GM12878 (cell line): ENCODE results near the gene NUBPL. TPM values are rescaled to one million over a fixed set of nuclear protein-coding genes. Genes with fewer than 3 reads are reported as not detected.

Experiments
- ATAC-seq: fragments of 200-7000 bp; cut with Tn5 transposase; 3 replicates; pipeline ENCODE4 v1.9.1; 2020; ENCODE audit warnings: mild to moderate bottlenecking, moderate library complexity
- BruUV-seq: library from RNA; stranded (reverse); fragments of 400-500 nt; replicated peaks from 2 replicates; lab custom pipeline; 2021; lab: Mats Ljungman, UMichigan
- CTCF ChIA-PET: fragments of 300-600 bp; sonication (Branson Sonifier 250); formaldehyde crosslinking; extraction: SDS; loops from one replicate; lab custom pipeline; 2021; ENCODE audit warnings: inconsistent platforms; lab: Yijun Ruan, JAX
- POLR2A ChIA-PET: fragments of 350-600 bp; formaldehyde crosslinking; extraction: SDS; loops from one replicate; lab custom pipeline; 2021; ENCODE audit warnings: inconsistent platforms; lab: Charles Lee
- RAD21 ChIA-PET: fragments of 300-600 bp; sonication (Branson Sonifier 250); formaldehyde crosslinking; loops from one replicate; lab custom pipeline; 2023; ENCODE audit warnings: antibody characterized with exemption; ENCODE audit not compliant: unreplicated experiment; lab: Charles Lee
- SMC1A ChIA-PET: fragments of 300-600 bp; sonication (Branson Sonifier 250); formaldehyde crosslinking; loops from one replicate; lab custom pipeline; 2023; ENCODE audit not compliant: unreplicated experiment, uncharacterized antibody; lab: Charles Lee
- DNase-seq: peaks from one replicate; pipeline ENCODE4 v3.0.0-alpha.2; 2011; ENCODE audit warnings: low read depth, low spot score
- FAIRE-seq: peaks from 3 replicates; lab custom pipeline; 2011; peaks lifted over from hg19 to GRCh38; lab: Jason Lieb, UNC
- H2AFZ ChIP-seq: 2 replicates; pipeline ENCODE4 v1.6.0; 2011; ENCODE audit warnings: low read depth, low read length, control low read depth; ENCODE audit not compliant: control insufficient read depth
- H3K27ac ChIP-seq: 2 replicates; pipeline ENCODE4 v1.5.1; 2011; ENCODE audit warnings: control low read depth; ENCODE audit not compliant: control insufficient read depth, insufficient read depth
- H3K27me3 ChIP-seq, 2 experiments: replicated peaks in 1 of 2; 2 replicates each; pipeline versions ENCODE4 v1.6.0 to v1.6.1; 2011; ENCODE audit warnings: low read length in 1 of 2; ENCODE audit not compliant: control insufficient read depth in 2 of 2, insufficient read depth in 2 of 2
- H3K36me3 ChIP-seq, 2 experiments: 2 replicates each; pipeline ENCODE4 v1.5.1; 2011; ENCODE audit warnings: low read length in 1 of 2; ENCODE audit not compliant: control insufficient read depth in 2 of 2, insufficient read depth in 2 of 2
- H3K4me1 ChIP-seq: 2 replicates; pipeline ENCODE4 v1.6.1; 2011; ENCODE audit warnings: mild to moderate bottlenecking, low read length, moderate library complexity, mixed read lengths; ENCODE audit not compliant: control insufficient read depth, insufficient read depth
- H3K4me2 ChIP-seq: 2 replicates; pipeline ENCODE4 v1.6.0; 2011; ENCODE audit warnings: control low read depth; ENCODE audit not compliant: control insufficient read depth, insufficient read depth
- H3K4me3 ChIP-seq: fragments of 200-600 bp; sonication (generic); 2 replicates; pipeline ENCODE4 v1.5.1; 2016
- H3K79me2 ChIP-seq: 2 replicates; pipeline ENCODE4 v1.6.0; 2011; ENCODE audit warnings: low read length; ENCODE audit not compliant: control insufficient read depth, insufficient read depth
- H3K9ac ChIP-seq: 2 replicates; pipeline ENCODE4 v1.8.0; 2011; ENCODE audit warnings: low read length, control low read depth, mixed read lengths; ENCODE audit not compliant: control insufficient read depth, insufficient read depth
- H3K9me3 ChIP-seq: replicated peaks from 3 replicates; pipeline ENCODE4 v1.5.1; 2011; ENCODE audit warnings: mild to moderate bottlenecking, low read length; ENCODE audit not compliant: control insufficient read depth, insufficient read depth
- H4K20me1 ChIP-seq: 2 replicates; pipeline ENCODE4 v1.6.0; 2011; ENCODE audit not compliant: control insufficient read depth, insufficient read depth
- CREB1 ChIP-seq: IDR thresholded peaks from 2 replicates; pipeline ENCODE4 v1.6.1; 2012; ENCODE audit warnings: low read depth, mild to moderate bottlenecking, inconsistent platforms
- EED ChIP-seq: sonication (generic); IDR thresholded peaks from 2 replicates; pipeline ENCODE4 v1.6.1; 2016; ENCODE audit warnings: antibody characterized with exemption, low read depth
- ETV6 ChIP-seq, 2 experiments: fragments of 450-650 bp in 1 of 2; IDR thresholded peaks in 1 of 2; conservative IDR thresholded peaks in 1 of 2; 2 replicates each; pipeline ENCODE4 v1.6.1; 2014; ENCODE audit warnings: antibody characterized with exemption in 1 of 2, borderline replicate concordance in 1 of 2, low read depth in 1 of 2, mild to moderate bottlenecking in 1 of 2, moderate library complexity in 1 of 2
- HDAC2 ChIP-seq: fragments of 200-600 bp; sonication (generic); IDR thresholded peaks from 2 replicates; pipeline ENCODE4 v1.6.1; 2017
- NFIC ChIP-seq: IDR thresholded peaks from 2 replicates; pipeline ENCODE4 v1.6.1; 2012; ENCODE audit warnings: low read depth, mild to moderate bottlenecking, inconsistent platforms, low read length, moderate library complexity
- WRNIP1 ChIP-seq: IDR thresholded peaks from 2 replicates; pipeline ENCODE4 v1.6.1; 2011; ENCODE audit warnings: low read depth, low read length, improper control_type of control experiment, borderline replicate concordance
- ZZZ3 ChIP-seq: IDR thresholded peaks from 2 replicates; pipeline ENCODE4 v1.6.1; 2011; ENCODE audit warnings: low read depth; ENCODE audit not compliant: control insufficient read depth, insufficient read length
- WGBS: methylation state at CpG from one replicate; pipeline ENCODE4 v1.1.6; 2016; ENCODE audit warnings: low lambda C conversion rate; ENCODE audit not compliant: insufficient replicate concordance, insufficient coverage; ENCODE audit errors: missing lambda C conversion rate; 5-methylcytosine and 5-hydroxymethylcytosine counted together
- in situ Hi-C: fragments of 300-500 bp; cut with MboI; formaldehyde crosslinking; loops from 9 replicates; pipeline ENCODE4 v1.14.3; 2018; ENCODE audit warnings: mixed read lengths
- intact Hi-C: fragments of 100-400 bp; cut with micrococcal nuclease; formaldehyde crosslinking; loops from one replicate; pipeline ENCODE4 v1.14.2; 2022; ENCODE audit not compliant: unreplicated experiment
- polyA plus RNA-seq, 11 experiments: library from polyadenylated mRNA; depleted of rRNA in 4 of 11; unstranded in 6 of 11; stranded (reverse) in 5 of 11; fragments of >200 nt; fragmentation: Nextera tagmentation in 4 of 11; fragmentation: Illumina TruSeq in 1 of 11; extraction: Ambion mirVana in 4 of 11; extraction: Trizol in 1 of 11; gene quantifications; 1 replicate in 1 of 11; 2 replicates in 10 of 11; pipeline versions ENCODE4 v1.2.1 to v1.2.3, GENCODE V29; 2011 to 2016; ENCODE audit warnings: inconsistent platforms in 2 of 11, missing spikeins in 2 of 11, low read depth in 1 of 11
- total RNA-seq, 4 experiments: library from RNA; depleted of rRNA in 3 of 4; stranded (reverse); fragments of >200 nt in 3 of 4; fragmentation: Illumina TruSeq in 1 of 4; extraction: Trizol in 1 of 4; gene quantifications; 2 replicates each; pipeline versions ENCODE4 v1.2.1 to v1.2.3, GENCODE V29; 2013 to 2021

NUBPL gene
- total and polyA plus RNA-seq, 10 of the 15 experiments (the other 5 are each of a cell fraction or from before 2014, with no cell fraction given) = 3.4 to 11.6 (median 8.1) TPM

GRCh38 chr14:31678421-31679249 is 117.4 kb downstream of the NUBPL start:
- FAIRE-seq = no peak
- intact Hi-C loops (no loop called here), in situ Hi-C loops (no loop called here)
- BruUV-seq = no TSS peak
- Histone ChIP-seq H3K4me3 (no peak overlapping the region), H3K27me3 (no peaks in the 10 kb centered on the region), H3K4me1 (no peaks in the 10 kb centered on the region), H2AFZ (no peak overlapping the region), H4K20me1 (no peaks in the 10 kb centered on the region), H3K36me3 (no peaks in the 10 kb centered on the region; a peak in 1 of 4 replicates), H3K9ac (no peak overlapping the region), H3K27ac (no peak overlapping the region), H3K9me3 (no peaks in the 10 kb centered on the region; the same call in 2 of the 3 replicates), H3K4me2 (no peak overlapping the region), H3K79me2 (no peaks in the 10 kb centered on the region)
- DNase-seq = no peak
- POLR2A ChIA-PET = no interaction called here
- ATAC-seq = no peak; the same call in 2 of the 3 replicates
- RAD21 ChIA-PET = no interaction called here
- SMC1A ChIA-PET = no interaction called here
- CTCF ChIA-PET = no interaction called here
- TF ChIP-seq NFIC (no peak), CREB1 (no peak), WRNIP1 (no peak), EED (no peak), HDAC2 (no peak), ZZZ3 (no peak), ETV6 (conservative IDR thresholded peaks at IDR 0.05 in 1 of 2, IDR thresholded peaks at IDR 0.05 in 1 of 2; ENCODE audit: borderline replicate concordance in 1 of 2, low read depth in 1 of 2) (no peak)
- WGBS = 63% methylated on average over 9 of the region's 9 CpGs
